NB4 (cell line): ENCODE results near the gene SH3PXD2A.

ENCODE experiments used
- POLR2A ChIP-seq: IDR thresholded peaks from 2 replicates; pipeline ENCODE4 v1.6.1; 2011; ENCODE audit warnings: mild to moderate bottlenecking; ENCODE audit not compliant: insufficient read length; ENCODE audit errors: extremely low read depth
- TF ChIP-seq, protein P1 (sequence below): IDR thresholded peaks from one replicate; pipeline ENCODE4 v1.5.1; 2012; ENCODE audit warnings: low read depth, low read length

DNA sequence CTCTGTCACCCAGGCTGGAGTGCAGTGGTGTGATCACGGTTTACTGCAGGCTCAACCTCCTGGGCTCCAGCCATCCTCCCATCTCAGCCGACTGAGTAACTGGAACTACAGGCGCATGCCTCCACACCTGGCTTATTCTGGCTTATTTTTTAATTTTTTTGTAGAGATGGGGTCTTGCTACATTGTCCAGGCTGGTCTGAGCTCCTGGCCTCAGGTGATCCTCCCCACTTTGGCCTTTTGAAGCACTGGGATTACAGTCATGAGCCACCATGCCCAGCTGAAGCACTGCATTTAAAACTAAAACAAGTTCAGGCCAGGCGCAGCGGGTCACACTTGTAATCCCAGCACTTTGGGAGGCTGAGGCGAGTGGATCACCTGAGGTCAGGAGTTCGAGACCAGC is 8.0 kb downstream of the SH3PXD2A start:
- TF ChIP-seq, protein P1, sequence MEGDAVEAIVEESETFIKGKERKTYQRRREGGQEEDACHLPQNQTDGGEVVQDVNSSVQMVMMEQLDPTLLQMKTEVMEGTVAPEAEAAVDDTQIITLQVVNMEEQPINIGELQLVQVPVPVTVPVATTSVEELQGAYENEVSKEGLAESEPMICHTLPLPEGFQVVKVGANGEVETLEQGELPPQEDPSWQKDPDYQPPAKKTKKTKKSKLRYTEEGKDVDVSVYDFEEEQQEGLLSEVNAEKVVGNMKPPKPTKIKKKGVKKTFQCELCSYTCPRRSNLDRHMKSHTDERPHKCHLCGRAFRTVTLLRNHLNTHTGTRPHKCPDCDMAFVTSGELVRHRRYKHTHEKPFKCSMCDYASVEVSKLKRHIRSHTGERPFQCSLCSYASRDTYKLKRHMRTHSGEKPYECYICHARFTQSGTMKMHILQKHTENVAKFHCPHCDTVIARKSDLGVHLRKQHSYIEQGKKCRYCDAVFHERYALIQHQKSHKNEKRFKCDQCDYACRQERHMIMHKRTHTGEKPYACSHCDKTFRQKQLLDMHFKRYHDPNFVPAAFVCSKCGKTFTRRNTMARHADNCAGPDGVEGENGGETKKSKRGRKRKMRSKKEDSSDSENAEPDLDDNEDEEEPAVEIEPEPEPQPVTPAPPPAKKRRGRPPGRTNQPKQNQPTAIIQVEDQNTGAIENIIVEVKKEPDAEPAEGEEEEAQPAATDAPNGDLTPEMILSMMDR = no peak
- TF ChIP-seq POLR2A = no peak
